SIG-M5 (cell line): ENCODE measurements around the gene ASAP2.

Experiments used
- DNase-seq: peaks from one replicate; lab custom pipeline; 2025; lab: John Stamatoyannopoulos, UW

The ASAP2 gene

GRCh38 chr2:9276901-9277451 is 70.4 kb downstream of the ASAP2 start:
- DNase-seq, result no peak

GRCh38 chr2:9278439-9278838 is 71.8 kb downstream of the ASAP2 start:
- DNase-seq, result no peak

GRCh38 chr2:9279426-9279825 is 72.8 kb downstream of the ASAP2 start:
- DNase-seq, result no peak

GRCh38 chr2:9280224-9280623 is 73.6 kb downstream of the ASAP2 start:
- DNase-seq, result no peak

GRCh38 chr2:9281145-9281544 is 74.5 kb downstream of the ASAP2 start:
- DNase-seq, result no peak

GRCh38 chr2:9282128-9283112 is 75.8 kb downstream of the ASAP2 start:
- no peak for DNase-seq

- DNase-seq, result no peak
These were observed 78.1 kb downstream of the ASAP2 start for GRCh38 chr2:9284521-9285297.

- no peak for DNase-seq
These were observed 78.8 kb downstream of the ASAP2 start for GRCh38 chr2:9285385-9285920.

GRCh38 chr2:9285921-9286320 is 79.3 kb downstream of the ASAP2 start:
- no peak for DNase-seq

GRCh38 chr2:9286554-9287399 is 80.2 kb downstream of the ASAP2 start:
- DNase-seq, result no peak

GRCh38 chr2:9287400-9288045 is 80.9 kb downstream of the ASAP2 start:
- DNase-seq, result no peak

- DNase-seq, result no peak
These were observed 81.6 kb downstream of the ASAP2 start for GRCh38 chr2:9288233-9288632.

- no peak for DNase-seq
These were observed 82.2 kb downstream of the ASAP2 start for GRCh38 chr2:9288681-9289338.

- DNase-seq, result no peak
These were observed 84.7 kb downstream of the ASAP2 start for GRCh38 chr2:9291331-9291730.

GRCh38 chr2:9291866-9292265 is 85.3 kb downstream of the ASAP2 start:
- DNase-seq, result no peak

- DNase-seq, result no peak
These were observed 85.8 kb downstream of the ASAP2 start for GRCh38 chr2:9292426-9292825.

- no peak for DNase-seq
These were observed 88.2 kb downstream of the ASAP2 start for GRCh38 chr2:9294764-9295163.

GRCh38 chr2:9296559-9296958 is 89.9 kb downstream of the ASAP2 start:
- no peak for DNase-seq

GRCh38 chr2:9297156-9297555 is 90.5 kb downstream of the ASAP2 start:
- DNase-seq, result no peak

- DNase-seq, result no peak
These were observed 91.2 kb downstream of the ASAP2 start for GRCh38 chr2:9297807-9298206.
